Lung (tissue), 12 donors: ENCODE measurements around the gene CYP2C19. TPM values are rescaled to one million over a fixed set of nuclear protein-coding genes. Genes with fewer than 3 reads are reported as not detected.
"Not testable (repeated sequence)": the region's sequence is repeated elsewhere in the genome, so short reads cannot be mapped to it uniquely, and the experiment has no call there.

Experiments
- ATAC-seq: fragments of 200-7000 bp; cut with Tn5 transposase; one replicate; pipeline ENCODE4 v1.9.1; 2020; ENCODE audit warnings: moderate number of reproducible peaks; ENCODE audit not compliant: insufficient read depth, low FRiP score
- DNase-seq, 3 donors: peaks; one replicate each; pipeline ENCODE4 v3.0.0-alpha.2; 2013 to 2017
- H3K27ac ChIP-seq, 2 donors: one replicate each; pipeline ENCODE4 v1.5.1; 2013; ENCODE audit warnings: mild to moderate bottlenecking in 2 of 2, moderate library complexity in 2 of 2, control low read depth in 1 of 2, inconsistent platforms in 1 of 2, low read depth in 1 of 2, low read length in 1 of 2
- H3K27me3 ChIP-seq, 3 donors: one replicate each; pipeline ENCODE4 v1.5.1; 2013; ENCODE audit warnings: low read length in 2 of 3; ENCODE audit not compliant: control insufficient read depth in 3 of 3, insufficient read depth in 3 of 3
- H3K36me3 ChIP-seq, 4 donors: one replicate each; pipeline ENCODE4 v1.5.1; 2013; ENCODE audit warnings: low read length in 4 of 4, mild to moderate bottlenecking in 1 of 4, moderate library complexity in 1 of 4; ENCODE audit not compliant: control insufficient read depth in 4 of 4, insufficient read depth in 4 of 4
- H3K4me1 ChIP-seq, 5 donors: one replicate each; pipeline ENCODE4 v1.5.1; 2013; ENCODE audit warnings: low read length in 5 of 5, mild to moderate bottlenecking in 2 of 5, moderate library complexity in 1 of 5; ENCODE audit not compliant: control insufficient read depth in 5 of 5, insufficient read depth in 5 of 5
- H3K4me3 ChIP-seq: one replicate; pipeline ENCODE4 v1.5.1; 2013; ENCODE audit warnings: mild to moderate bottlenecking, control low read depth, moderate library complexity
- H3K9ac ChIP-seq, 2 donors: one replicate each; pipeline ENCODE4 v1.5.1; 2013; ENCODE audit warnings: low read length in 2 of 2, control low read depth in 1 of 2; ENCODE audit not compliant: insufficient read depth in 1 of 2
- H3K9me3 ChIP-seq, 4 donors: one replicate each; pipeline ENCODE4 v1.5.1; 2013; ENCODE audit warnings: low read length in 3 of 4, mild to moderate bottlenecking in 1 of 4, moderate library complexity in 1 of 4; ENCODE audit not compliant: control insufficient read depth in 4 of 4, insufficient read depth in 3 of 4
- WGBS, 2 donors: extraction: QIAGEN DNeasy Blood & Tissue Kit; methylation state at CpG; one replicate each; pipeline ENCODE4 v1.1.7; 2013; 5-methylcytosine and 5-hydroxymethylcytosine counted together
- polyA plus RNA-seq, 2 donors: library from polyadenylated mRNA; stranded (reverse); fragments of 200-250 nt; gene quantifications; one replicate each; pipeline ENCODE4 v1.2.1, GENCODE V29; 2013
- total RNA-seq, 2 donors: library from RNA; depleted of rRNA in 1 of 2; stranded (reverse); fragments of >200 nt in 1 of 2; gene quantifications; one replicate each; pipeline ENCODE4 v1.2.1, GENCODE V29; 2014 to 2021
- TF ChIP-seq, protein P1 (sequence below): IDR thresholded peaks from 2 replicates; pipeline ENCODE4 v1.5.1; 2012; ENCODE audit warnings: mild to moderate bottlenecking; ENCODE audit errors: control extremely low read depth, extremely low read depth
- donor health status: control.
- donor health status: control.
- donor health status: Bipolar disorder and iron deficiency.
- donor health status: healthy.
- donor health status: DM: yes; HTN: yes; CAD: no.

CYP2C19 gene
- total and polyA plus RNA-seq, 4 donors = 1.8 TPM; not detected in 3

GRCh38 chr10:94803307-94803706 lies 40.8 kb downstream of the CYP2C19 start:
- Histone ChIP-seq H3K4me1 (no peaks in the 10 kb centered on the region), H3K27ac (no peak overlapping the region), H3K4me3 (no peak overlapping the region), H3K27me3 (no peaks in the 10 kb centered on the region), H3K36me3 (no peaks in the 10 kb centered on the region), H3K9ac (no peak overlapping the region), H3K9me3 (peaks cover 0 to 13% (median 2%) of the 10 kb centered on the region in 4 donors)
- TF ChIP-seq, protein P1, sequence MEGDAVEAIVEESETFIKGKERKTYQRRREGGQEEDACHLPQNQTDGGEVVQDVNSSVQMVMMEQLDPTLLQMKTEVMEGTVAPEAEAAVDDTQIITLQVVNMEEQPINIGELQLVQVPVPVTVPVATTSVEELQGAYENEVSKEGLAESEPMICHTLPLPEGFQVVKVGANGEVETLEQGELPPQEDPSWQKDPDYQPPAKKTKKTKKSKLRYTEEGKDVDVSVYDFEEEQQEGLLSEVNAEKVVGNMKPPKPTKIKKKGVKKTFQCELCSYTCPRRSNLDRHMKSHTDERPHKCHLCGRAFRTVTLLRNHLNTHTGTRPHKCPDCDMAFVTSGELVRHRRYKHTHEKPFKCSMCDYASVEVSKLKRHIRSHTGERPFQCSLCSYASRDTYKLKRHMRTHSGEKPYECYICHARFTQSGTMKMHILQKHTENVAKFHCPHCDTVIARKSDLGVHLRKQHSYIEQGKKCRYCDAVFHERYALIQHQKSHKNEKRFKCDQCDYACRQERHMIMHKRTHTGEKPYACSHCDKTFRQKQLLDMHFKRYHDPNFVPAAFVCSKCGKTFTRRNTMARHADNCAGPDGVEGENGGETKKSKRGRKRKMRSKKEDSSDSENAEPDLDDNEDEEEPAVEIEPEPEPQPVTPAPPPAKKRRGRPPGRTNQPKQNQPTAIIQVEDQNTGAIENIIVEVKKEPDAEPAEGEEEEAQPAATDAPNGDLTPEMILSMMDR = no peak
- no peak for ATAC-seq
- DNase-seq = no peak
- 65 to 82% methylated on average over 1 of the region's 1 CpG for WGBS, 2 donors

- not testable (repeated sequence) for ATAC-seq, H3K27me3 ChIP-seq, H3K4me1 ChIP-seq, H3K9me3 ChIP-seq, H3K27ac ChIP-seq, H3K36me3 ChIP-seq, H3K4me3 ChIP-seq, H3K9ac ChIP-seq, DNase-seq
- WGBS, 2 donors = 91 to 94% methylated on average over 9 to 13 of the region's 13 CpGs
Measured at GRCh38 chr10:94830025-94830424, 67.5 kb downstream of the CYP2C19 start.

DNA sequence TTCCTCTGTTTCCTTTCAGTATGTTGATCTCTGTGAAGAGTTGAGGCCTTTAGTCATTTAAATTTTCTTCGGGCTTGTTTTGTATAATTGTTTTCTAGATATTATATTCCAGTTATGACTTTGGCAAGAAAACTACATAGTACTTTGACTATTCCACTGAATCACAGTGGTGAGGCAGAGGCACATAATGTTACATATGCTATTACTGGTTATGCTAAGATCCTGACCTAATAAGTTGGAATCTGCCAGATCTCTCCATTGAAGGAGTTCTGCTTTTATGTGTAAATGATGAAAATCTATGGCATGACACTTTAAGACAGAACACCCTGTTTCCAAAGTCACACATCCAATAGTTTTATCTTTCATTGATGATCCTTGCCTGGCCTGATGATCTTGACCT lies 83.7 kb downstream of the CYP2C19 start:
- Histone ChIP-seq H3K4me1 (peaks cover 0 to 5% (median 0%) of the 10 kb centered on the region in 5 donors), H3K4me3 (no peak overlapping the region), H3K27me3 (no peaks in the 10 kb centered on the region), H3K9ac (no peak overlapping the region), H3K9me3 (no peaks in the 10 kb centered on the region), H3K27ac (no peak overlapping the region), H3K36me3 (no peaks in the 10 kb centered on the region)
- WGBS, 2 donors = 21 to 30% methylated on average over 1 of the region's 1 CpG
- DNase-seq (peak in 2 of 3 donors; percentile 4 to 23), ATAC-seq (no peak)
- TF ChIP-seq, protein P1 = no peak

- TF ChIP-seq, protein P1 = no peak
- DNase-seq (no peak), ATAC-seq (no peak)
- no peak overlapping the region for H3K9ac ChIP-seq
- no peaks in the 10 kb centered on the region for H3K4me1 ChIP-seq
- no peaks in the 10 kb centered on the region for H3K27me3 ChIP-seq
- no peaks in the 10 kb centered on the region for H3K36me3 ChIP-seq
- H3K27ac ChIP-seq = no peak overlapping the region
- no peaks in the 10 kb centered on the region for H3K9me3 ChIP-seq
- WGBS, 2 donors = 31 to 40% methylated on average over 1 of the region's 1 CpG
- H3K4me3 ChIP-seq = no peak overlapping the region
Measured at GRCh38 chr10:94850766-94851165, 88.3 kb downstream of the CYP2C19 start.
